ENCODE data around the gene PRKAB2. TPM values are rescaled to one million over a fixed set of nuclear protein-coding genes. Genes with fewer than 3 reads are reported as not detected.
"Not testable (repeated sequence)": the region's sequence is repeated elsewhere in the genome, so short reads cannot be mapped to it uniquely, and the experiment has no call there.

The PRKAB2 gene
- total and polyA plus RNA-seq, 5 experiments from 2014 or later: 2.3 to 20.2 (median 4.3) TPM

GRCh38 chr1:147168626-147169058 is 3.6 kb downstream of the PRKAB2 start:
- Mint-ChIP-seq H3K27ac (peak overlapping the region in 1 of 10 donors; percentile 19), H3K9me3 (peaks cover 0 to 6% (median 0%) of the 10 kb centered on the region in 9 donors), H3K4me1 (peaks cover 14 to 37% (median 36%) of the 10 kb centered on the region in 4 donors), H3K36me3 (peaks cover 5 to 37% (median 12%) of the 10 kb centered on the region in 3 donors), H3K4me3 (no peak overlapping the region), H3K27me3 (no peaks in the 10 kb centered on the region)
- DNase-seq (no peak), ATAC-seq (no peak)
- POLR2A ChIA-PET: interaction anchor here (1.4 kb wide), 1 partner anchor 74 kb away, joined by 4 read pairs; the partner anchor contains the start of gene CHD1L

- H3K36me3 Mint-ChIP-seq: peaks cover 5 to 46% (median 12%) of the 10 kb centered on the region in 3 donors
- H3K27ac Mint-ChIP-seq: no peak overlapping the region
- POLR2A ChIA-PET: interaction anchor here (0.8 kb wide), 1 partner anchor 75 kb away, joined by 3 read pairs; the partner anchor contains the start of gene CHD1L
Observed at GRCh38 chr1:147167365-147167764, 4.9 kb downstream of the PRKAB2 start.

GRCh38 chr1:147163019-147163418 is 9.3 kb downstream of the PRKAB2 start:
- no peak overlapping the region for H3K4me3 Mint-ChIP-seq
- no peak for DNase-seq
- POLR2A ChIA-PET: no interaction called here
- H3K4me1 Mint-ChIP-seq: peaks cover 0 to 3% (median under 1%) of the 10 kb centered on the region in 4 donors
- no peaks in the 10 kb centered on the region for H3K27me3 Mint-ChIP-seq
- no peaks in the 10 kb centered on the region for H3K9me3 Mint-ChIP-seq
- no peak overlapping the region for H3K27ac Mint-ChIP-seq
- H3K36me3 Mint-ChIP-seq: peaks cover 9 to 87% (median 27%) of the 10 kb centered on the region in 3 donors
- no peak for ATAC-seq

More at GRCh38 chr1:147167365-147167764, 4.9 kb downstream of the PRKAB2 start:
- DNase-seq (no peak), ATAC-seq (no peak)
- H3K4me3 Mint-ChIP-seq: no peak overlapping the region
- H3K4me1 Mint-ChIP-seq: peaks cover 12 to 27% (median 25%) of the 10 kb centered on the region in 4 donors
- no peaks in the 10 kb centered on the region for H3K9me3 Mint-ChIP-seq
- no peaks in the 10 kb centered on the region for H3K27me3 Mint-ChIP-seq

- no peak for DNase-seq
- peaks cover 0 to 4% (median 1%) of the 10 kb centered on the region in 4 donors for H3K4me1 Mint-ChIP-seq
- no peak overlapping the region for H3K27ac Mint-ChIP-seq
- peaks cover 9 to 92% (median 35%) of the 10 kb centered on the region in 3 donors for H3K36me3 Mint-ChIP-seq
- no peaks in the 10 kb centered on the region for H3K9me3 Mint-ChIP-seq
- no peak for ATAC-seq
- no peak overlapping the region for H3K4me3 Mint-ChIP-seq
- H3K27me3 Mint-ChIP-seq: no peaks in the 10 kb centered on the region
- POLR2A ChIA-PET: no interaction called here
Observed at GRCh38 chr1:147162093-147162492, 10.2 kb downstream of the PRKAB2 start.

- H3K4me3 Mint-ChIP-seq, POLR2A ChIA-PET, H3K27me3 Mint-ChIP-seq, H3K4me1 Mint-ChIP-seq, H3K9me3 Mint-ChIP-seq, DNase-seq, ATAC-seq: not testable (repeated sequence)
- Mint-ChIP-seq H3K36me3 (peaks cover 4 to 77% (median 35%) of the 10 kb centered on the region in 3 donors), H3K27ac (peak overlapping the region in 1 of 10 donors; percentile 16)
Observed at GRCh38 chr1:147157116-147157515, 15.2 kb downstream of the PRKAB2 start.

GRCh38 chr1:147156642-147157041 is 15.6 kb downstream of the PRKAB2 start:
- H3K9me3 Mint-ChIP-seq: no peaks in the 10 kb centered on the region
- ATAC-seq (no peak), DNase-seq (no peak)

GRCh38 chr1:147152772-147153171 is 19.5 kb downstream of the PRKAB2 start:
- H3K4me1 Mint-ChIP-seq: peaks cover 0 to 2% (median 0%) of the 10 kb centered on the region in 4 donors
- H3K27ac Mint-ChIP-seq: peak overlapping the region in 2 of 10 donors; percentile 5 to 29
- no peaks in the 10 kb centered on the region for H3K9me3 Mint-ChIP-seq
- DNase-seq: no peak
- no peak for ATAC-seq
- H3K4me3 Mint-ChIP-seq: no peak overlapping the region
- peaks cover 0 to 36% (median 18%) of the 10 kb centered on the region in 3 donors for H3K36me3 Mint-ChIP-seq
- no peaks in the 10 kb centered on the region for H3K27me3 Mint-ChIP-seq
- POLR2A ChIA-PET: no interaction called here

More at GRCh38 chr1:147156642-147157041, 15.6 kb downstream of the PRKAB2 start:
- POLR2A ChIA-PET: no interaction called here
- no peak overlapping the region for H3K4me3 Mint-ChIP-seq
- H3K36me3 Mint-ChIP-seq: peaks cover 4 to 72% (median 35%) of the 10 kb centered on the region in 3 donors
- H3K4me1 Mint-ChIP-seq: peaks cover 0 to 2% (median 0%) of the 10 kb centered on the region in 4 donors
- H3K27me3 Mint-ChIP-seq: no peaks in the 10 kb centered on the region
- no peak overlapping the region for H3K27ac Mint-ChIP-seq

GRCh38 chr1:147151244-147151643 is 21.0 kb downstream of the PRKAB2 start:
- H3K4me1 Mint-ChIP-seq: no peaks in the 10 kb centered on the region
- no peaks in the 10 kb centered on the region for H3K9me3 Mint-ChIP-seq
- ATAC-seq (no peak), DNase-seq (no peak)
- no peak overlapping the region for H3K27ac Mint-ChIP-seq
- no peak overlapping the region for H3K4me3 Mint-ChIP-seq
- peaks cover 0 to 4% (median 0%) of the 10 kb centered on the region in 5 donors for H3K27me3 Mint-ChIP-seq
- POLR2A ChIA-PET: no interaction called here
- peaks cover 0 to 23% (median 12%) of the 10 kb centered on the region in 3 donors for H3K36me3 Mint-ChIP-seq

- no peak overlapping the region for H3K27ac Mint-ChIP-seq
- peaks cover 0 to 8% (median 2%) of the 10 kb centered on the region in 3 donors for H3K36me3 Mint-ChIP-seq
- POLR2A ChIA-PET: no interaction called here
- ATAC-seq (no peak), DNase-seq (no peak)
- H3K4me1 Mint-ChIP-seq: no peaks in the 10 kb centered on the region
- H3K4me3 Mint-ChIP-seq: no peak overlapping the region
- peaks cover 0 to 2% (median 0%) of the 10 kb centered on the region in 9 donors for H3K9me3 Mint-ChIP-seq
- peaks cover 3 to 45% (median 25%) of the 10 kb centered on the region in 5 donors for H3K27me3 Mint-ChIP-seq
Observed at GRCh38 chr1:147142886-147143285, 29.4 kb downstream of the PRKAB2 start.

GRCh38 chr1:147130721-147131120 is 41.5 kb downstream of the PRKAB2 start:
- H3K4me1 Mint-ChIP-seq, H3K36me3 Mint-ChIP-seq, H3K27ac Mint-ChIP-seq, ATAC-seq, DNase-seq, H3K9me3 Mint-ChIP-seq, POLR2A ChIA-PET, H3K4me3 Mint-ChIP-seq: not testable (repeated sequence)
- peaks cover 3 to 30% (median 15%) of the 10 kb centered on the region in 5 donors for H3K27me3 Mint-ChIP-seq

- Mint-ChIP-seq H3K27me3 (peaks cover 3 to 32% (median 15%) of the 10 kb centered on the region in 5 donors), H3K4me3 (no peak overlapping the region), H3K27ac (no peak overlapping the region), H3K9me3 (peaks cover 0 to 7% (median 0%) of the 10 kb centered on the region in 9 donors), H3K4me1 (no peaks in the 10 kb centered on the region), H3K36me3 (no peaks in the 10 kb centered on the region)
- ATAC-seq (no peak), DNase-seq (no peak)
- POLR2A ChIA-PET: no interaction called here
Observed at GRCh38 chr1:147129116-147129873, 43.0 kb downstream of the PRKAB2 start.

GRCh38 chr1:147124266-147124665 is 48.0 kb downstream of the PRKAB2 start:
- DNase-seq: no peak
- peaks cover 9 to 32% (median 20%) of the 10 kb centered on the region in 5 donors for H3K27me3 Mint-ChIP-seq
- H3K4me1 Mint-ChIP-seq: no peaks in the 10 kb centered on the region
- no peaks in the 10 kb centered on the region for H3K36me3 Mint-ChIP-seq
- H3K4me3 Mint-ChIP-seq: no peak overlapping the region
- H3K9me3 Mint-ChIP-seq: peaks cover 0 to 7% (median 0%) of the 10 kb centered on the region in 9 donors
- H3K27ac Mint-ChIP-seq: no peak overlapping the region
- ATAC-seq: no peak
- POLR2A ChIA-PET: no interaction called here

GRCh38 chr1:147117109-147117508 is 55.2 kb downstream of the PRKAB2 start:
- Mint-ChIP-seq H3K4me3 (no peak overlapping the region), H3K4me1 (no peaks in the 10 kb centered on the region), H3K27ac (no peak overlapping the region), H3K27me3 (peaks cover 10 to 15% (median 13%) of the 10 kb centered on the region in 5 donors), H3K9me3 (no peaks in the 10 kb centered on the region), H3K36me3 (peaks cover 0 to 2% (median 0%) of the 10 kb centered on the region in 3 donors)
- POLR2A ChIA-PET: no interaction called here
- ATAC-seq (no peak), DNase-seq (no peak)
